ENCODE results near the gene EYS. TPM values are rescaled to one million over a fixed set of nuclear protein-coding genes. Genes with fewer than 3 reads are reported as not detected.

The EYS gene
- total and polyA plus RNA-seq, 2 donors from 2014 or later: not detected

- H3K36me3 ChIP-seq (ENCODE audit: control insufficient read depth in 2 of 3, insufficient read depth in 3 of 3, low read length in 3 of 3): no peaks in the 10 kb centered on the region
- FAIRE-seq (no peak), DNase-seq (no peak)
- H3K27ac ChIP-seq (ENCODE audit: low read depth in 2 of 2, low read length in 2 of 2): no peak overlapping the region
- intact Hi-C loops (cut with DNase I): no loop called here
- H3K4me1 ChIP-seq (ENCODE audit: control insufficient read depth in 2 of 3, insufficient read depth in 2 of 3, low read depth in 1 of 3, low read length in 3 of 3): no peaks in the 10 kb centered on the region
- no peaks in the 10 kb centered on the region for H3K9me3 ChIP-seq (ENCODE audit: control insufficient read depth in 2 of 3, insufficient read depth in 1 of 3, low read length in 3 of 3)
- no peak overlapping the region for H3K9ac ChIP-seq (ENCODE audit: low read length in 3 of 3)
- TF ChIP-seq, protein P1, sequence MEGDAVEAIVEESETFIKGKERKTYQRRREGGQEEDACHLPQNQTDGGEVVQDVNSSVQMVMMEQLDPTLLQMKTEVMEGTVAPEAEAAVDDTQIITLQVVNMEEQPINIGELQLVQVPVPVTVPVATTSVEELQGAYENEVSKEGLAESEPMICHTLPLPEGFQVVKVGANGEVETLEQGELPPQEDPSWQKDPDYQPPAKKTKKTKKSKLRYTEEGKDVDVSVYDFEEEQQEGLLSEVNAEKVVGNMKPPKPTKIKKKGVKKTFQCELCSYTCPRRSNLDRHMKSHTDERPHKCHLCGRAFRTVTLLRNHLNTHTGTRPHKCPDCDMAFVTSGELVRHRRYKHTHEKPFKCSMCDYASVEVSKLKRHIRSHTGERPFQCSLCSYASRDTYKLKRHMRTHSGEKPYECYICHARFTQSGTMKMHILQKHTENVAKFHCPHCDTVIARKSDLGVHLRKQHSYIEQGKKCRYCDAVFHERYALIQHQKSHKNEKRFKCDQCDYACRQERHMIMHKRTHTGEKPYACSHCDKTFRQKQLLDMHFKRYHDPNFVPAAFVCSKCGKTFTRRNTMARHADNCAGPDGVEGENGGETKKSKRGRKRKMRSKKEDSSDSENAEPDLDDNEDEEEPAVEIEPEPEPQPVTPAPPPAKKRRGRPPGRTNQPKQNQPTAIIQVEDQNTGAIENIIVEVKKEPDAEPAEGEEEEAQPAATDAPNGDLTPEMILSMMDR (IDR thresholded peaks at IDR 0.05; ENCODE audit: borderline replicate concordance, extremely low read depth, insufficient read depth): no peak
- H3K4me3 ChIP-seq (ENCODE audit: low read length in 3 of 3): no peak overlapping the region
- H3K27me3 ChIP-seq (ENCODE audit: control insufficient read depth, insufficient read depth, low read length): no peaks in the 10 kb centered on the region
Observed at GRCh38 chr6:64630901-64631300, 1076.1 kb downstream of the EYS start.

DNA sequence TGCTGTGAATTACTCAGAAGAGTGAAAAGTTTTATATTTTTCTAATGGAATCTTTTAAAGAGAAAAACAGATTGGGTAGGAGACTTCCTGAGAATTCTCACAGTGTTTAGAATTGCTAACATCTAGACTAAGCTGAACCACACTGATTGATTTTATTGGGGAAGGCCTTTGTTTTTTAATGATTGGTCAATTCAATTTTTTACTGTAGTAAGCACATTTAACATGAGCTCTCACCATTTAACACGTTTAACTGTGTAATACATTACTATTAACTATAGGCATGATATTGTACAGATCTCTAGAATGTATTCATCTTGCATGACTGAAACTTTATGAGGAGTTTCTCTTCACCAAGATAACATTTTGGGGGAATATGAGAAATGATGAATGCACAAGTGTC lies 1084.1 kb downstream of the EYS start:
- Histone ChIP-seq H3K27me3 (ENCODE audit: control insufficient read depth, insufficient read depth, low read length) (no peaks in the 10 kb centered on the region), H3K27ac (ENCODE audit: low read depth in 2 of 2, low read length in 2 of 2) (no peak overlapping the region), H3K9ac (ENCODE audit: low read length in 3 of 3) (no peak overlapping the region), H3K4me3 (ENCODE audit: low read length in 3 of 3) (no peak overlapping the region), H3K36me3 (ENCODE audit: control insufficient read depth in 2 of 3, insufficient read depth in 3 of 3, low read length in 3 of 3) (no peaks in the 10 kb centered on the region), H3K4me1 (ENCODE audit: control insufficient read depth in 2 of 3, insufficient read depth in 2 of 3, low read depth in 1 of 3, low read length in 3 of 3) (no peaks in the 10 kb centered on the region), H3K9me3 (ENCODE audit: control insufficient read depth in 2 of 3, insufficient read depth in 1 of 3, low read length in 3 of 3) (no peaks in the 10 kb centered on the region)
- FAIRE-seq (no peak), DNase-seq (no peak)
- TF ChIP-seq, protein P1 (IDR thresholded peaks at IDR 0.05; ENCODE audit: borderline replicate concordance, extremely low read depth, insufficient read depth): no peak
- intact Hi-C loops (cut with DNase I): no loop called here

- DNase-seq: no peak
- no peak for FAIRE-seq
Observed at GRCh38 chr6:64602993-64603392, 1104.0 kb downstream of the EYS start.

GRCh38 chr6:64591676-64592036 lies 1115.4 kb downstream of the EYS start:
- DNase-seq: no peak
- Histone ChIP-seq H3K4me1 (ENCODE audit: control insufficient read depth in 2 of 3, insufficient read depth in 2 of 3, low read depth in 1 of 3, low read length in 3 of 3) (no peaks in the 10 kb centered on the region), H3K27me3 (ENCODE audit: control insufficient read depth, insufficient read depth, low read length) (no peaks in the 10 kb centered on the region), H3K9ac (ENCODE audit: low read length in 3 of 3) (no peak overlapping the region), H3K4me3 (ENCODE audit: low read length in 3 of 3) (no peak overlapping the region), H3K27ac (ENCODE audit: low read depth in 2 of 2, low read length in 2 of 2) (no peak overlapping the region), H3K36me3 (ENCODE audit: control insufficient read depth in 2 of 3, insufficient read depth in 3 of 3, low read length in 3 of 3) (no peaks in the 10 kb centered on the region), H3K9me3 (ENCODE audit: control insufficient read depth in 2 of 3, insufficient read depth in 1 of 3, low read length in 3 of 3) (no peaks in the 10 kb centered on the region)
- intact Hi-C loops (cut with DNase I): no loop called here
- no peak for FAIRE-seq
- TF ChIP-seq, protein P1 (IDR thresholded peaks at IDR 0.05; ENCODE audit: borderline replicate concordance, extremely low read depth, insufficient read depth): no peak

More at GRCh38 chr6:64602993-64603392, 1104.0 kb downstream of the EYS start:
- H3K27ac ChIP-seq (ENCODE audit: low read depth in 2 of 2, low read length in 2 of 2): no peak overlapping the region
- TF ChIP-seq, protein P1 (IDR thresholded peaks at IDR 0.05; ENCODE audit: borderline replicate concordance, extremely low read depth, insufficient read depth): no peak
- H3K4me1 ChIP-seq (ENCODE audit: control insufficient read depth in 2 of 3, insufficient read depth in 2 of 3, low read depth in 1 of 3, low read length in 3 of 3): no peaks in the 10 kb centered on the region
- intact Hi-C loops (cut with DNase I): no loop called here
- no peaks in the 10 kb centered on the region for H3K27me3 ChIP-seq (ENCODE audit: control insufficient read depth, insufficient read depth, low read length)
- H3K4me3 ChIP-seq (ENCODE audit: low read length in 3 of 3): no peak overlapping the region
- H3K9ac ChIP-seq (ENCODE audit: low read length in 3 of 3): no peak overlapping the region
- H3K9me3 ChIP-seq (ENCODE audit: control insufficient read depth in 2 of 3, insufficient read depth in 1 of 3, low read length in 3 of 3): no peaks in the 10 kb centered on the region
- no peaks in the 10 kb centered on the region for H3K36me3 ChIP-seq (ENCODE audit: control insufficient read depth in 2 of 3, insufficient read depth in 3 of 3, low read length in 3 of 3)

Measured in kidney (tissue), 14 donors.